ENCODE measurements around the gene PROX1. TPM values are rescaled to one million over a fixed set of nuclear protein-coding genes. Genes with fewer than 3 reads are reported as not detected.

PROX1 gene
- total RNA-seq, 3 donors from 2014 or later: 1.8 to 7.5 (median 5.7) TPM

- Histone ChIP-seq H3K27me3 (peaks cover 6 to 54% of the 10 kb centered on the region in 2 donors), H3K36me3 (no peaks in the 10 kb centered on the region), H3K4me3 (peak overlapping the region in 1 of 3 donors; percentile 75), H3K27ac (no peak overlapping the region), H3K4me1 (peaks cover 0 to 9% of the 10 kb centered on the region in 2 donors), H3K9me3 (no peaks in the 10 kb centered on the region)
- intact Hi-C loops (cut with DNase I; ENCODE audit: low total_unique reads): no loop called here
- DNase-seq (ENCODE audit: low spot score in 2 of 2): no peak
- TF ChIP-seq, protein P1, sequence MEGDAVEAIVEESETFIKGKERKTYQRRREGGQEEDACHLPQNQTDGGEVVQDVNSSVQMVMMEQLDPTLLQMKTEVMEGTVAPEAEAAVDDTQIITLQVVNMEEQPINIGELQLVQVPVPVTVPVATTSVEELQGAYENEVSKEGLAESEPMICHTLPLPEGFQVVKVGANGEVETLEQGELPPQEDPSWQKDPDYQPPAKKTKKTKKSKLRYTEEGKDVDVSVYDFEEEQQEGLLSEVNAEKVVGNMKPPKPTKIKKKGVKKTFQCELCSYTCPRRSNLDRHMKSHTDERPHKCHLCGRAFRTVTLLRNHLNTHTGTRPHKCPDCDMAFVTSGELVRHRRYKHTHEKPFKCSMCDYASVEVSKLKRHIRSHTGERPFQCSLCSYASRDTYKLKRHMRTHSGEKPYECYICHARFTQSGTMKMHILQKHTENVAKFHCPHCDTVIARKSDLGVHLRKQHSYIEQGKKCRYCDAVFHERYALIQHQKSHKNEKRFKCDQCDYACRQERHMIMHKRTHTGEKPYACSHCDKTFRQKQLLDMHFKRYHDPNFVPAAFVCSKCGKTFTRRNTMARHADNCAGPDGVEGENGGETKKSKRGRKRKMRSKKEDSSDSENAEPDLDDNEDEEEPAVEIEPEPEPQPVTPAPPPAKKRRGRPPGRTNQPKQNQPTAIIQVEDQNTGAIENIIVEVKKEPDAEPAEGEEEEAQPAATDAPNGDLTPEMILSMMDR (IDR thresholded peaks at IDR 0.05): no peak
Measured at GRCh38 chr1:213986020-213986924, 1.5 kb upstream of the PROX1 start.

DNA sequence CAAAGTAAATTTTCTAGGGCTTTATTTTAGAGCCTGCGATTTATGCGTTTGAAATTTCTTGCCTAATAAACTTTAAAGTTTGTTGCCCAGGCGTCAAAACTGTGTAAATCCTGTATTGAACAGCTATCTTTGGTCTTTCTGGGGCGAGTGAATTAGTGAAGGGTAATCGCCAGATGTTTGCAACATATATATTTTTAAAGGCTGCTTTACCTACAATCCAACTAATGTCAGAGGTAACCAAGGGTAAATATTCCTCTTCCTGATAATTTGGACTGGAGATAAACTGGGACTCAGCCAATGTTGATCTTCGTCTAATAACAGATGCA is 885 bp upstream of the PROX1 start:
- H3K27ac ChIP-seq: no peak overlapping the region
- peaks cover 6 to 48% of the 10 kb centered on the region in 2 donors for H3K27me3 ChIP-seq
- H3K4me1 ChIP-seq: peaks cover 0 to 9% of the 10 kb centered on the region in 2 donors
- DNase-seq (ENCODE audit: low spot score in 2 of 2): no peak
- H3K9me3 ChIP-seq: no peaks in the 10 kb centered on the region
- intact Hi-C loops (cut with DNase I; ENCODE audit: low total_unique reads): no loop called here
- peak overlapping the region in 2 of 3 donors; percentile 65 to 75 for H3K4me3 ChIP-seq
- TF ChIP-seq, protein P1 (IDR thresholded peaks at IDR 0.05): no peak
- TF ChIP-seq POLR2AphosphoS5 (IDR thresholded peaks at IDR 0.05) (no peak), POLR2A (IDR thresholded peaks at IDR 0.05) (no peak)
- no peaks in the 10 kb centered on the region for H3K36me3 ChIP-seq

- H3K4me3 ChIP-seq: peak overlapping the region; percentile 54 to 75 (median 65)
- peak; percentile 67 to 80 for DNase-seq (ENCODE audit: low spot score in 2 of 2)
- TF ChIP-seq POLR2AphosphoS5 (IDR thresholded peaks at IDR 0.05) (no peak), POLR2A (IDR thresholded peaks at IDR 0.05) (no peak)
- TF ChIP-seq, protein P1 (IDR thresholded peaks at IDR 0.05): no peak
- H3K9me3 ChIP-seq: no peaks in the 10 kb centered on the region
- H3K4me1 ChIP-seq: peaks cover 0 to 9% of the 10 kb centered on the region in 2 donors
- intact Hi-C loops (cut with DNase I; ENCODE audit: low total_unique reads): no loop called here
- H3K27ac ChIP-seq: peak overlapping the region; percentile 83 to 86
- H3K36me3 ChIP-seq: no peaks in the 10 kb centered on the region
- peaks cover 6 to 42% of the 10 kb centered on the region in 2 donors for H3K27me3 ChIP-seq
Measured at GRCh38 chr1:213987422-213987926, 299 bp upstream of the PROX1 start.

- no peaks in the 10 kb centered on the region for H3K4me1 ChIP-seq
- peak overlapping the region; percentile 83 to 86 for H3K27ac ChIP-seq
- no peaks in the 10 kb centered on the region for H3K9me3 ChIP-seq
- peaks cover 0 to 32% of the 10 kb centered on the region in 2 donors for H3K27me3 ChIP-seq
- DNase-seq (ENCODE audit: low spot score in 2 of 2): no peak
- TF ChIP-seq POLR2AphosphoS5 (IDR thresholded peaks at IDR 0.05) (no peak), POLR2A (IDR thresholded peaks at IDR 0.05) (no peak)
- intact Hi-C loops (cut with DNase I; ENCODE audit: low total_unique reads): no loop called here
- peak overlapping the region; percentile 54 to 75 (median 65) for H3K4me3 ChIP-seq
- no peaks in the 10 kb centered on the region for H3K36me3 ChIP-seq
Measured at GRCh38 chr1:213988507-213989001, 781 bp downstream of the PROX1 start.

- TF ChIP-seq POLR2A (IDR thresholded peaks at IDR 0.05) (no peak), POLR2AphosphoS5 (IDR thresholded peaks at IDR 0.05) (no peak)
- TF ChIP-seq, protein P1 (IDR thresholded peaks at IDR 0.05): no peak
- H3K36me3 ChIP-seq: no peaks in the 10 kb centered on the region
- peaks cover 0 to 25% of the 10 kb centered on the region in 2 donors for H3K27me3 ChIP-seq
- no peaks in the 10 kb centered on the region for H3K9me3 ChIP-seq
- H3K27ac ChIP-seq: peak overlapping the region; percentile 83 to 86
- intact Hi-C loops (cut with DNase I; ENCODE audit: low total_unique reads): no loop called here
- peak overlapping the region; percentile 54 to 75 (median 65) for H3K4me3 ChIP-seq
- DNase-seq (ENCODE audit: low spot score in 2 of 2): no peak
- no peaks in the 10 kb centered on the region for H3K4me1 ChIP-seq
Measured at GRCh38 chr1:213989002-213989855, 1.5 kb downstream of the PROX1 start.

Measured in breast epithelium (tissue), 4 donors.